ENCODE results near the gene B3GNT7.
"Not testable (repeated sequence)": the region's sequence is repeated elsewhere in the genome, so short reads cannot be mapped to it uniquely, and the experiment has no call there.

DNA sequence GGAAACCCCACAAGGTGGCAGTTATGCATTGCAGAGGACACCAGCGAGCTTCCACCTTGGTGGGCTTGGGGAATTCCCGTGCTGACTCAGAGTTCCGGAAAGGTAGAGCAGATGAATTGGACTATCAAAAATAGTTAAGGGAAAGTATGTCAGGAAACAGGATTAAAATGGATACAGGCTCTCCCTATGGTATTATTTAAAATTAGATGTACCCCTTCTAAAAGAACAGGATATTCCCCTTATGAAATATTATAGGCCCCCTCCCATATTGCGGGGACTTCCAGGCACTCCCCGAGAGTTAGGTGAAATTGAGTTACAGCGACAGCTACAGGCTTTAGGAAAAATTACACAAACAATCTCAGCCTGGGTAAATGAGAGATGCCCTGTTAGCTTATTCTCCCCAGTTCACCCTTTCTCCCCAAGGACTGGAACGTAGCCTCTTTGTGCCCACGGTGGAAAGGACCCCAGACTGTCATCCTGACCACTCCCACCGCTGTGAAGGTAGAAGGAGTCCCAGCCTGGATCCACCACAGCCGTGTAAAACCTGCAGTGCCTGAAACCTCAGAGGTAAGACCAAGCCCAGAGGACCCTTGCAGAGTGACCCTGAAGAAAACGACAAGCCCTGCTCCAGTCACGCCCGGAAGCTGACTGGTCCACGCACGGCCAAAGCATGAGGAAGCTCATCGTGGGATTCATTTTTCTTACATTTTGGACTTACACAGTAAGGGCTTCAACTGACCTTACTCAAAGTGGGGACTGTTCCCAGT lies 10.3 kb downstream of the B3GNT7 start:
- TF ChIP-seq, protein P1, sequence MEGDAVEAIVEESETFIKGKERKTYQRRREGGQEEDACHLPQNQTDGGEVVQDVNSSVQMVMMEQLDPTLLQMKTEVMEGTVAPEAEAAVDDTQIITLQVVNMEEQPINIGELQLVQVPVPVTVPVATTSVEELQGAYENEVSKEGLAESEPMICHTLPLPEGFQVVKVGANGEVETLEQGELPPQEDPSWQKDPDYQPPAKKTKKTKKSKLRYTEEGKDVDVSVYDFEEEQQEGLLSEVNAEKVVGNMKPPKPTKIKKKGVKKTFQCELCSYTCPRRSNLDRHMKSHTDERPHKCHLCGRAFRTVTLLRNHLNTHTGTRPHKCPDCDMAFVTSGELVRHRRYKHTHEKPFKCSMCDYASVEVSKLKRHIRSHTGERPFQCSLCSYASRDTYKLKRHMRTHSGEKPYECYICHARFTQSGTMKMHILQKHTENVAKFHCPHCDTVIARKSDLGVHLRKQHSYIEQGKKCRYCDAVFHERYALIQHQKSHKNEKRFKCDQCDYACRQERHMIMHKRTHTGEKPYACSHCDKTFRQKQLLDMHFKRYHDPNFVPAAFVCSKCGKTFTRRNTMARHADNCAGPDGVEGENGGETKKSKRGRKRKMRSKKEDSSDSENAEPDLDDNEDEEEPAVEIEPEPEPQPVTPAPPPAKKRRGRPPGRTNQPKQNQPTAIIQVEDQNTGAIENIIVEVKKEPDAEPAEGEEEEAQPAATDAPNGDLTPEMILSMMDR (IDR thresholded peaks at IDR 0.05; ENCODE audit: low read depth, low read length, poor library complexity, severe bottlenecking): peak; percentile 47
- TF ChIP-seq EZH2phosphoT487 (IDR thresholded peaks at IDR 0.05; ENCODE audit: borderline replicate concordance, low read length): not testable (repeated sequence)
